ENCODE results near the gene PITPNC1.
"Not testable (repeated sequence)": the region's sequence is repeated elsewhere in the genome, so short reads cannot be mapped to it uniquely, and the experiment has no call there.

The PITPNC1 gene

GRCh38 chr17:67511804-67512203 is 134.7 kb downstream of the PITPNC1 start:
- no peak for DNase-seq (ENCODE audit: low read depth in 3 of 3)

DNA sequence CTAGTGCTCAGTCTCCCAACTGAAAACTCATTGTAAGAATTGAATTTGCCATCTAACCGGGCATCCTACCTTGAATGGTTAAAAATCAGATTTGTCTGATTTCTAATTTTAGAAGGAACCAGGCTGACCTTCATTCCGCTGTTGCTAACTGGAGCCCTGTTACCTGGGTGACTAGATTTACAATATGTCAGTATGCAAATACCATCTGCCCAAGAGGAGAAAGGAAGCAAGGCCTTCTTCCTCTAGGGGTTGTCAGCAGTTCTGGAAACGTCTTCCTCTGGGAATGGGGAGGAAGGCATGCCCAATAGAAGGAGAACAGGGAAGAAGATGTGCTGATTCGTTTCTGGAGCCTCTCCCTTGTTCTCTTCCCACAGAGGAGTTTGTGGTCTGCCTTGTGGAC is 137.9 kb downstream of the PITPNC1 start:
- no peak for DNase-seq (ENCODE audit: low read depth in 3 of 3)

DNA sequence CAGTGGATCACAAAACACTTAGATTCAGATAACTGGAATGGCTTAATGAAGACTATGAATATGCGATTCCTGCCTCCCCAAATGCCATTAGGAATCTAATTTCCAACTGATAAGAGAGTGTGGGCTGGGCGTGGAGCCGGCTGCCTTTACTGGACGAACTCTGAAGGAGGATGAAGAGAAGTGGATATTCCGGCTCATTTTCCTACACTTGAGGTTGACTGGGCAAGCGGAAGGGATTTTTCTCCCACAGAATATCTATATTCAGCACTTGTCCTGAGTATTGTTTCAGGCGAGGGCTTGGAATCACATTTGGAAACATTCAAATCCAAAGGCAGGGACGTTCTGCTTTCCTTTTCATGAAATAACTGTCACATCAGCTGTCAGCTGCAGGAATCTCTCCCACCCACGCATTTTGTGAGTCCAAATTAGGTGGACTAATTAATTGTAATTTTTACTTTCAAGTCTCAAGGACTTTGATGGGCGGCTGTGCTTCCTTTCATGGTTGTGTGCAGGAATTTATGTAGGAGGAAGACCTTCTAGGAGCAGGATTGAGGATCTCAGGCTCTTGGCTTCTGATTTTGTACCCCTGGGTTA is 138.5 kb downstream of the PITPNC1 start:
- no peak for DNase-seq (ENCODE audit: low read depth in 3 of 3)

DNA sequence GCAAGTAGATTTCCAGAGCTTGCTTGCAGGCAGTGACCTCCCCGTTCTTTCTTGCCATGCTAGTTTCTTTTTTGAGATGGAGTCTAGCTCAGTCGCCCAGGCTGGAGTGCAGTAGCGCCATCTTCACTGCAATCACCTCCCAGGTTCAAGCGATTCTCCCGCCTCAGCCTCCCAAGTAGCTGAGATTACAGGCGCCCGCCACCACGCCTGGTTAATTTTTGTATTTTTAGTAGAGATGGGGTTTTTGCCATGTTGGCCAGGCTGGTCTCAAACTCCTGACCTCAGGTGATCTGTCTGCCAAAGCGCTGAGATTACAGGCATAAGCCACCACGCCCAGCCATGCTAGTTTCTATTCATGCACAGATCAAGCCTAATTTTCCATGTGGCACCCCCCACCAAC is 139.5 kb downstream of the PITPNC1 start:
- DNase-seq (ENCODE audit: low read depth in 3 of 3): not testable (repeated sequence)

- DNase-seq (ENCODE audit: low read depth in 3 of 3): no peak
These were observed 140.2 kb downstream of the PITPNC1 start for GRCh38 chr17:67517325-67517724.

GRCh38 chr17:67518876-67519275 is 141.8 kb downstream of the PITPNC1 start:
- DNase-seq (ENCODE audit: low read depth in 3 of 3): no peak

DNA sequence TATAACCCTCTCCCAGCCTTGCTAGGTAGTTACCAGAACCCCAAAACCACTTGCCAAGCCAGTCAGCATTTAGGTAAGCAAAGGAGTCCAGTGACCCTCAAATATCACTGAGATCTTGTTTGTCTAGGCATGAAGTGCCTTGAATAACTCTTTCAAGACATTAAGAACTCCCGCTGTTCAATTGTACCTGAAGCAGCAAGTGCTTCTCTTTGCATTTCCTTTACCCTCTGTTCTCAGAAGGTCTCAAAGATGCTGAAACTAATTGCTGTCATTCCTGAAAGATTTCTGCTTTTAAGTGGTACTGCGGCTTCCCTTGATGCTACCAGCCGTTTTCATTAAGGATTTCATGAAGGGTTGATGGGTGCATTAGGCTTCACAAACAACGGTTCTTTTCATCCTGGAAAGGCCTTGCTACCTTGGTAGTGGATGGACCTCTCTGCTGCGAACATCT is 142.7 kb downstream of the PITPNC1 start:
- DNase-seq (ENCODE audit: low read depth in 3 of 3): no peak

DNA sequence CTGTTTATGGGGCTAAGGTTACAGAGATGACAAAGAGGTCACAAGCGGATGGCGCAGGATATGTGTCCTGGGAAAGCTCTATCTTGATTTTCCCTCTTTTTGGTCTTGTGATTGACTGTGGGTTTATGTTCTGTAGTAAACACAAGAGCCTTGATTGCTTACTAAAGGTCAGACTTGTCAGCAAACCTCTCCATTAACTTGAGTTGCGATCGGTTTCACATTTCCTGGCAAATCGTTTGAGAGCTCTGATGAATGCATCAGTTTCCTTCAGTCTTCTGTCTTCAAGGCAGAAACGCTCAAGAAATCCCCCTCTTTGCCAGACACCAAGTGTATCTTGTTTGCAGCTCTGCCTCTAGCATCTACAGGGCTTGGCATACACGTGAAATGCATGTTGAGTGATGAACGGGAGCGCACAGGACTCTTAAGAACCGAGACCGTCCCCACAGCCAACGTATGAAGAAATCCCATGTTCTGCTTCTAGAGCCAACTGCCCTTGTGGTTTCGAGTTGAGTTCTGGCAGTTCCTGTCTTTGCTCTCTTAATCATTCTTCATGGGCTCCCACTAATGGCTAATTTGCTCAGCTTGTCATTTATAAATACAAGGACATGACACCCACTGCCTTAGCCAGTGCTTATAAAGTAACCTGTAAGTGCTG is 143.3 kb downstream of the PITPNC1 start:
- no peak for DNase-seq (ENCODE audit: low read depth in 3 of 3)

GRCh38 chr17:67520916-67521774 is 144.1 kb downstream of the PITPNC1 start:
- no peak for DNase-seq (ENCODE audit: low read depth in 3 of 3)

DNA sequence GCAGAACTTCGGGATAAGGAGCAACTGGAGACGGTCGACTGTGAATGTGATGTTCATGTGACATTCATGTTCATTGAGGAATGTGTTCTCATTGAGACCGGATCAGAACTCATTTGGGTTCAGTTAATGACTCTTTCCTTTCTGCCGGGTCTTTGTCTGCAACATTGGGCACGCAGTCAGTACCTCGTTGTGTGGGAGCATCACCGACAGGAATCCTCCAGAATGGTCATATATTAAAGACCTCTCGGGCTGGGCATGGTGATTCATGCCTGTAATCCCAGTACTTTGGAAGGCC is 144.6 kb downstream of the PITPNC1 start:
- no peak for DNase-seq (ENCODE audit: low read depth in 3 of 3)

- no peak for DNase-seq (ENCODE audit: low read depth in 3 of 3)
These were observed 146.0 kb downstream of the PITPNC1 start for GRCh38 chr17:67523101-67523500.

DNA sequence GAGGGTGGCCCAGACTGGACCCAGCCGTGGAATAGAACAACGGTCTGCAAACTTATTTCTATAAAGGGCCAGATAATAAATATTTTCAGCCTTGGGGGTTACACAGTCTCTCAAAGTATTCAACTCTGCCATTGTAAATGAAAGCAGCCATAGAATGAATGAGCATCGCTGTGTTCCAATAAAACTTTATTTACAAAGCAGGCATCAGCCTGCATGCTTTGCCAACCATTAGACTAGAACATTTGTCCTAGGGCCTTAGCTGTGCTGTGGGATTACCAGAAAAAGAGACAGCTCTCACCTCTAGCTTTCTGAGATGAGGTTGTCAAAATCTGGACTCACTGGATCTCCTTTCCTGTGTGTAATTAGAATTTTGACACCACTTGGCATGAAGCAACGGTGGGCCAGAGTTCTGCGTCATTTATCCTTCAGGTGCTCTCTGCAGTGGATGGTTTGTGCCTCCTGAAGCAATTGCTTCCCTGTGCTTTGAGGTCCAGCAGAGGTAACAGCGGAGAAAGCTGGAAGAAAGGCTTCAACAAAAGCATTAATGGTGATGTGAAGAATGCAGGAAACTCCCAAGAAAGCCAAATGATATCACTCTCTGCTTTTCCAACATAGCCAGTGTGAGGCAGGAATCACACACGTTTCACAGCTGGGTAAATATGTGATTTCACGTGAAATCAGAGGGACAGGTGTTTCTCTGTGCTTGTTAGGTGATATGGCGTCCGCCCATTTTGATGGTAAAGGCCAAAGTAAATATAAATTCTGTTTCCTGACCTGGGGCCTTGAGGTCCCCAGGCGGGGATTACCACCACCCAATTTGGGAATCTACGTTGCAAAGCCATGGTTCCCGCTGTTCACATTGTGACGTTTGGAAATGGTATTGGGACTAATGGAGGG is 148.4 kb downstream of the PITPNC1 start:
- no peak for DNase-seq (ENCODE audit: low read depth in 3 of 3)

GRCh38 chr17:67526700-67527099 is 149.6 kb downstream of the PITPNC1 start:
- no peak for DNase-seq (ENCODE audit: low read depth in 3 of 3)

- DNase-seq (ENCODE audit: low read depth in 3 of 3): no peak
These were observed 151.8 kb downstream of the PITPNC1 start for GRCh38 chr17:67528751-67529436.

DNA sequence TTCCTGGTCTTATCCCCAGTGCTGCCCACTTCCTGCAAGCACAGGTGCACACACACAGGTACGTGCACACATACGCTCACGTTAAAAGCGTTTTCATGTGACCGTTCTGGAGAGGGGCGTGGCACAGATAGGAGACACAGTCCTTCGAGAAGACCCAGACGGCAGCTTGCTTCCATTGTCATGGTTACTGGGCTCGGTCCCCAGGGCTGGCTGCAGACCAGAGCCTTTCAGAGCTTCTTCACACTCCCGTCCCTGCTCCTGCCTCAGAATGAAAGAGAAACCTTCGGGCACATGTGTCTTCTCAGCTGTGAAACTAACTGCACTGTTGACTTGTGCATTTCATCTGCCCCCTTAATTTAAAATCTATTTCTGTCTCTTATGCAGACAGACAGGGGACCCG is 154.2 kb downstream of the PITPNC1 start:
- DNase-seq (ENCODE audit: low read depth in 3 of 3): no peak

DNA sequence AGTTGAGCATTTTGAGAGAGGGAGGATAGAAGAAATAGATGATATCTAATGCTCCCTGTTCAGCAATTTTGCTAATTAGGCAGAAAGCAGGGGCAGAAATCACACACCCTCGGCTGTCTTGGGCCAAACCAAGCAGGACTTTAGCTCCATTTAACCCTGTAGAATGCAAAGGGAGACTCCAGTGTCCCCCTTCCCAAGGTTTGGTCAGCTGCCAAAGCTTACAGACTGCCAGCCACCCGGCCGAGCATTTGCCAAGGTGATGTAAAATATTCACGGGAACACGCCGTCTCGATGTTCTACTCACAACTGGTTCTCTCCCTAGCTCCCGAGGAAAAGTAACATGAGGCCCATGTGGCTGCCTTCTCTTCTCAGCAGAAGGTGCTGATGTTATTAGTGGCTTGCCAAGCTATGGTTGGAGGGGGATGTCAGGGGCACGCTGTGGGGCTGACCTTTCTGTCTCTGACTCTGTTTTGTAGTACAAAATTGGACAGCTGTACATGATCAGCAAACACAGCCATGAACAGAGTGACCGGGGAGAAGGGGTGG is 155.3 kb downstream of the PITPNC1 start:
- DNase-seq (ENCODE audit: low read depth in 3 of 3): no peak

DNA sequence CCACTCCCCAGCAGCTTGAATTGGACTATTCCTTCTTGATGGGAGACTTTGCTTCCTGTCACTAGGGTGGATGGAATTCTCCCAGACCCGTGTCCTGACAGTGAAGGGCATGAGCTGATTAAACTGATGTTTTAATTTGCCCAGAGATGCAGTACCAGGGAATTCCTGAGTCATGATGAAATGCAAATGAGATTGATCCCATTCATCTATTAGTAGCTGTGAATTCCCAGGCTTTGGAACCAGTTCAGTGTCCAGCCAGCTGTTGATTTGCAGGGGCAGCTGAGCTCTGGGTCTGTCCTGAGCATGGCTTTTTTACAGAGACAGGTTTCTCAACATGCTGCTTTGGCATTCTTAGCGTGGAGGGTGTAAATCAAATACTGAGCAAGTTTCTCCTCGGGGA is 157.9 kb downstream of the PITPNC1 start:
- no peak for DNase-seq (ENCODE audit: low read depth in 3 of 3)

- no peak for DNase-seq (ENCODE audit: low read depth in 3 of 3)
These were observed 165.4 kb downstream of the PITPNC1 start for GRCh38 chr17:67542219-67543114.

GRCh38 chr17:67544364-67544955 is 167.4 kb downstream of the PITPNC1 start:
- no peak for DNase-seq (ENCODE audit: low read depth in 3 of 3)

Measured in stimulated activated CD4-positive, alpha-beta T cell treated with anti-CD3 and anti-CD28 coated beads, TNF-alpha, amount 100 ng/mL, for 4 hours (primary cell).